Measurements from ENCODE around the gene PIK3C3.
"Not testable (repeated sequence)": the region's sequence is repeated elsewhere in the genome, so short reads cannot be mapped to it uniquely, and the experiment has no call there.

Gene PIK3C3

GRCh38 chr18:42107287-42107686 is 152.3 kb downstream of the PIK3C3 start:
- TF ChIP-seq, protein P1, sequence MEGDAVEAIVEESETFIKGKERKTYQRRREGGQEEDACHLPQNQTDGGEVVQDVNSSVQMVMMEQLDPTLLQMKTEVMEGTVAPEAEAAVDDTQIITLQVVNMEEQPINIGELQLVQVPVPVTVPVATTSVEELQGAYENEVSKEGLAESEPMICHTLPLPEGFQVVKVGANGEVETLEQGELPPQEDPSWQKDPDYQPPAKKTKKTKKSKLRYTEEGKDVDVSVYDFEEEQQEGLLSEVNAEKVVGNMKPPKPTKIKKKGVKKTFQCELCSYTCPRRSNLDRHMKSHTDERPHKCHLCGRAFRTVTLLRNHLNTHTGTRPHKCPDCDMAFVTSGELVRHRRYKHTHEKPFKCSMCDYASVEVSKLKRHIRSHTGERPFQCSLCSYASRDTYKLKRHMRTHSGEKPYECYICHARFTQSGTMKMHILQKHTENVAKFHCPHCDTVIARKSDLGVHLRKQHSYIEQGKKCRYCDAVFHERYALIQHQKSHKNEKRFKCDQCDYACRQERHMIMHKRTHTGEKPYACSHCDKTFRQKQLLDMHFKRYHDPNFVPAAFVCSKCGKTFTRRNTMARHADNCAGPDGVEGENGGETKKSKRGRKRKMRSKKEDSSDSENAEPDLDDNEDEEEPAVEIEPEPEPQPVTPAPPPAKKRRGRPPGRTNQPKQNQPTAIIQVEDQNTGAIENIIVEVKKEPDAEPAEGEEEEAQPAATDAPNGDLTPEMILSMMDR (conservative IDR thresholded peaks at IDR 0.05; ENCODE audit: low read depth, low read length) = no peak
- H3K4me3 ChIP-seq (ENCODE audit: low read depth, low read length) = no peak overlapping the region
- DNase-seq (ENCODE audit: low read depth) = no peak

- H3K4me3 ChIP-seq (ENCODE audit: low read depth, low read length) = no peak overlapping the region
- DNase-seq (ENCODE audit: low read depth) = no peak
- TF ChIP-seq, protein P1 (conservative IDR thresholded peaks at IDR 0.05; ENCODE audit: low read depth, low read length) = no peak
Measured at GRCh38 chr18:42107691-42108450, 152.8 kb downstream of the PIK3C3 start.

- H3K4me3 ChIP-seq (ENCODE audit: low read depth, low read length); DNase-seq (ENCODE audit: low read depth): not testable (repeated sequence)
Measured at GRCh38 chr18:42112147-42112546, 157.1 kb downstream of the PIK3C3 start.

GRCh38 chr18:42112657-42113420 is 157.8 kb downstream of the PIK3C3 start:
- H3K4me3 ChIP-seq (ENCODE audit: low read depth, low read length) = no peak overlapping the region
- TF ChIP-seq, protein P1 (conservative IDR thresholded peaks at IDR 0.05; ENCODE audit: low read depth, low read length) = no peak
- peak; percentile 35 for DNase-seq (ENCODE audit: low read depth)

- DNase-seq (ENCODE audit: low read depth) = peak; percentile 64
Measured at GRCh38 chr18:42113529-42114191, 158.6 kb downstream of the PIK3C3 start.

GRCh38 chr18:42114310-42114943 is 159.4 kb downstream of the PIK3C3 start:
- H3K4me3 ChIP-seq (ENCODE audit: low read depth, low read length) = no peak overlapping the region
- DNase-seq (ENCODE audit: low read depth) = peak; percentile 89
- TF ChIP-seq, protein P1 (conservative IDR thresholded peaks at IDR 0.05; ENCODE audit: low read depth, low read length) = peak; percentile 93

More at GRCh38 chr18:42113529-42114191, 158.6 kb downstream of the PIK3C3 start:
- H3K4me3 ChIP-seq (ENCODE audit: low read depth, low read length) = no peak overlapping the region
- TF ChIP-seq, protein P1 (conservative IDR thresholded peaks at IDR 0.05; ENCODE audit: low read depth, low read length) = no peak

DNA sequence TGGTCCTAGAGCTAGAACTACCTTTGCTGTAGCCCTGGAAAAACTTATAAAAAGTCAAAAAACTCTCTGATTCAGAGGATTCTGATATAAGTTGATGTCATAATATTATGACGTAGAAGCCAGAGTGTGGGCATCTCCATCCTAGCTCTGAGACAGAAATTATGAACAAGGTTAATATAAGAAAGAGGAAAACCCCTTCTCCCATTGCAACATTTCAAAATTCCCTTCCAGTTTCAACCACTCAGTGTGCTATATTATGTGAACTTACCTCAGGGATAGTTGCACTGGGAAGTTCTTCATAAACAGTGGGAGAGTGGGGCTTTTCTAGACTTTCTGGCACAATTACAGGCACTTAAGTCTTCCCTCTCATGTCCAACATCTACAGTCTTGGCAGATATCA is 171.6 kb downstream of the PIK3C3 start:
- no peak overlapping the region for H3K4me3 ChIP-seq (ENCODE audit: low read depth, low read length)
- DNase-seq (ENCODE audit: low read depth) = no peak
- TF ChIP-seq, protein P1 (conservative IDR thresholded peaks at IDR 0.05; ENCODE audit: low read depth, low read length) = no peak

All from choroid plexus epithelial cell (primary cell).